ENCODE results near the gene ATG7.

- no peak for TF ChIP-seq CTCF (IDR thresholded peaks at IDR 0.05)
- TF ChIP-seq POLR2A (IDR thresholded peaks at IDR 0.05), result no peak
These were observed 98.0 kb downstream of the ATG7 start for GRCh38 chr3:11370191-11370590.
